Measurements from ENCODE around the gene LINGO1. TPM values are rescaled to one million over a fixed set of nuclear protein-coding genes. Genes with fewer than 3 reads are reported as not detected.

Gene LINGO1
- polyA plus RNA-seq, 1 of the 3 experiments (the other 2 are of a cell fraction), result 0.56 TPM

GRCh38 chr15:77630056-77630455 is 2.7 kb downstream of the LINGO1 start:
- Histone ChIP-seq H3K9ac (no peak overlapping the region), H3K27me3 (ENCODE audit: insufficient read depth) (peaks cover 34% of the 10 kb centered on the region), H3K27ac (ENCODE audit: low read depth in 2 of 2, low read length in 1 of 2) (no peak overlapping the region), H4K20me1 (ENCODE audit: insufficient read depth) (no peaks in the 10 kb centered on the region), H3K4me1 (ENCODE audit: control insufficient read depth in 1 of 2, insufficient read depth in 2 of 2, low read depth in 1 of 2, low read length in 1 of 2) (peaks cover 0 to 43% of the 10 kb centered on the region in 2 experiments; a peak in 2 of 4 replicates), H2AFZ (ENCODE audit: low read depth) (no peak overlapping the region), H3K9me2 (no peaks in the 10 kb centered on the region), H3K79me2 (ENCODE audit: insufficient read depth) (no peaks in the 10 kb centered on the region), H3K4me2 (no peak overlapping the region), H3F3A (replicated peaks; ENCODE audit: insufficient read depth) (no peaks in the 10 kb centered on the region), H3K36me3 (replicated peaks in 1 of 2; ENCODE audit: control insufficient read depth in 1 of 2, insufficient read depth in 2 of 2, low read length in 1 of 2) (no peaks in the 10 kb centered on the region), H3K9me3 (no peaks in the 10 kb centered on the region), H3K4me3 (ENCODE audit: low read depth in 2 of 2, low read length in 1 of 2) (no peak overlapping the region)
- no peak for DNase-seq
- TF ChIP-seq RCOR1 (IDR thresholded peaks at IDR 0.05; ENCODE audit: low read length) (no peak), GATA2 (CRISPR knock-in tag; IDR thresholded peaks at IDR 0.05) (no peak), FOSL2 (IDR thresholded peaks at IDR 0.05; ENCODE audit: borderline replicate concordance, low read depth) (no peak), POLR2AphosphoS5 (IDR thresholded peaks at IDR 0.05; ENCODE audit: low read depth, low read length) (no peak), SIN3A (IDR thresholded peaks at IDR 0.05; ENCODE audit: borderline replicate concordance, low read depth, low read length) (no peak), RAD21 (IDR thresholded peaks at IDR 0.05; ENCODE audit: low read length) (no peak), MXI1 (IDR thresholded peaks at IDR 0.05; ENCODE audit: low read depth, low read length) (no peak), FOXM1 (IDR thresholded peaks at IDR 0.05; ENCODE audit: low read depth) (no peak), CHD2 (IDR thresholded peaks at IDR 0.05; ENCODE audit: low read length, partially characterized antibody) (no peak), NRF1 (IDR thresholded peaks at IDR 0.05; ENCODE audit: low read depth, low read length) (no peak), TCF12 (IDR thresholded peaks at IDR 0.05) (no peak)
- TF ChIP-seq, protein P1, sequence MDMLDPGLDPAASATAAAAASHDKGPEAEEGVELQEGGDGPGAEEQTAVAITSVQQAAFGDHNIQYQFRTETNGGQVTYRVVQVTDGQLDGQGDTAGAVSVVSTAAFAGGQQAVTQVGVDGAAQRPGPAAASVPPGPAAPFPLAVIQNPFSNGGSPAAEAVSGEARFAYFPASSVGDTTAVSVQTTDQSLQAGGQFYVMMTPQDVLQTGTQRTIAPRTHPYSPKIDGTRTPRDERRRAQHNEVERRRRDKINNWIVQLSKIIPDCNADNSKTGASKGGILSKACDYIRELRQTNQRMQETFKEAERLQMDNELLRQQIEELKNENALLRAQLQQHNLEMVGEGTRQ (IDR thresholded peaks at IDR 0.05; ENCODE audit: borderline replicate concordance, low read depth, low read length), result no peak
- 86% methylated on average over 9 of the region's 9 CpGs for WGBS (ENCODE audit: low lambda C conversion rate)
- POLR2A ChIA-PET, result no interaction called here
- CTCF ChIA-PET, result interaction anchor here (1.0 to 15.7 kb wide), 8 partner anchors 13 to 511 kb away, joined by 3 to 458 read pairs (median 6); no protein-coding TSS in a partner anchor

DNA sequence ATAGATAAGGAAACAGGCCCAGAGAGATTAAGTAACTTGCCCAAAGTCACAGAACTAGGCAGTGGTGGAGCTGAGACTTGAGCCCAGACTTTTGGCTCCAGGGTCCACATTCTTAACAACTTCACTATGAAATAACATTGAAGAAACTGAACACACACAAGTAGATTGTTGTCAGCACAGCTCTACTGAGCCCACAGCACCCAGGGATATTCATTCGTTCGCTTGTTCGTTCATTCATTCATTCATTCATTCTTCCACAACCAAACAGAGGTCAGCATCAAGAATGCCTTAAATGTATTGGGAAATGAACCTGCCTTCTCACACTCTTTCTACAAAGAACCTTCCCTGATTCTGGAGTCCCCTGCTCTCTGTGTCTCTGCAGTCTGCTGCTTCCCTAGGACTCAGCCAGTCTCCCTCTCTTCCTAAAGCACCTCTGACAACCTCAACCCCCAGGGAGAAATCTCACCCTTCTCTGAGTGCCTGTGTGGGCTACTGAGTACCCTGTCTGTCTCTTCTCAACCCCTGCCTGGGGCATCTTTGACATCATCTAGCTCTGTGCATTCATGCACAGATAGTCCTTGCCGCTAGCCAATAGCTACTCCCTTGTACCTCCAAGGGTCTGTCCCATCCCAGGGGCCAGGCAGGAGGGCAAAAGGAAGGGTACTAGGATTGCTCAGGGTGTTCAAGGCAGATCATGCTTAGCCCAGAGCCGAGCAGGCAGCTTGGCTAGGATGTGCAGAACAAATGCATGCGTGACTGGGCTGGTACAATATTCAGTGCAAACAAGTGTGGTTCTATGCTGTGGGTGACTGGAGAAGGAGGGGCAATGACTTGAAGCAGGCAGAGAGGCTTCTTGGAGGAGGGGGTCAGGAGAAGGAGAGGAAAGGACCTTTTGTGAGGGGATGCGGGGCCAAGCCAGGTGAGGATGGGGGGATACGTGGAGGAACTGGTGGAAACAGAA is 3.4 kb downstream of the LINGO1 start:
- TF ChIP-seq RFX5 (IDR thresholded peaks at IDR 0.05; ENCODE audit: low read length) (no peak), EZH2phosphoT487 (IDR thresholded peaks at IDR 0.05; ENCODE audit: borderline replicate concordance, low read depth) (no peak), CTCF (IDR thresholded peaks at IDR 0.05) (no peak), JUND (IDR thresholded peaks at IDR 0.05) (no peak), GABPA (IDR thresholded peaks at IDR 0.05; ENCODE audit: low read depth) (no peak), SMC3 (IDR thresholded peaks at IDR 0.05; ENCODE audit: low read depth, low read length) (no peak), NFIC (IDR thresholded peaks at IDR 0.05; ENCODE audit: borderline replicate concordance) (no peak), POLR2AphosphoS5 (IDR thresholded peaks at IDR 0.05; ENCODE audit: low read depth, low read length) (no peak)
- TF ChIP-seq, protein P2, sequence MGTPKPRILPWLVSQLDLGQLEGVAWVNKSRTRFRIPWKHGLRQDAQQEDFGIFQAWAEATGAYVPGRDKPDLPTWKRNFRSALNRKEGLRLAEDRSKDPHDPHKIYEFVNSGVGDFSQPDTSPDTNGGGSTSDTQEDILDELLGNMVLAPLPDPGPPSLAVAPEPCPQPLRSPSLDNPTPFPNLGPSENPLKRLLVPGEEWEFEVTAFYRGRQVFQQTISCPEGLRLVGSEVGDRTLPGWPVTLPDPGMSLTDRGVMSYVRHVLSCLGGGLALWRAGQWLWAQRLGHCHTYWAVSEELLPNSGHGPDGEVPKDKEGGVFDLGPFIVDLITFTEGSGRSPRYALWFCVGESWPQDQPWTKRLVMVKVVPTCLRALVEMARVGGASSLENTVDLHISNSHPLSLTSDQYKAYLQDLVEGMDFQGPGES (IDR thresholded peaks at IDR 0.05; ENCODE audit: low read depth, low read length), result no peak
- no peak overlapping the region for H3K4me3 ChIP-seq (ENCODE audit: low read depth in 2 of 2, low read length in 1 of 2)
- H4K20me1 ChIP-seq (ENCODE audit: insufficient read depth), result no peaks in the 10 kb centered on the region
- no peak overlapping the region for H3K9ac ChIP-seq
- H3F3A ChIP-seq (replicated peaks; ENCODE audit: insufficient read depth), result no peaks in the 10 kb centered on the region
- H3K9me3 ChIP-seq, result no peaks in the 10 kb centered on the region
- no peaks in the 10 kb centered on the region for H3K9me2 ChIP-seq
- no peak overlapping the region for H3K27ac ChIP-seq (ENCODE audit: low read depth in 2 of 2, low read length in 1 of 2)
- no peak overlapping the region for H2AFZ ChIP-seq (ENCODE audit: low read depth)
- no peak overlapping the region for H3K4me2 ChIP-seq
- peaks cover 0 to 47% of the 10 kb centered on the region in 2 experiments; a peak in 2 of 4 replicates for H3K4me1 ChIP-seq (ENCODE audit: control insufficient read depth in 1 of 2, insufficient read depth in 2 of 2, low read depth in 1 of 2, low read length in 1 of 2)
- DNase-seq, result peak; percentile 75
- CTCF ChIA-PET, result interaction anchor here (0.7 to 15.7 kb wide), 8 partner anchors 9 to 511 kb away, joined by 3 to 458 read pairs (median 6); no protein-coding TSS in a partner anchor
- WGBS (ENCODE audit: low lambda C conversion rate), result 66% methylated on average over 8 of the region's 8 CpGs
- H3K79me2 ChIP-seq (ENCODE audit: insufficient read depth), result no peaks in the 10 kb centered on the region
- H3K27me3 ChIP-seq (ENCODE audit: insufficient read depth), result peaks cover 34% of the 10 kb centered on the region
- H3K36me3 ChIP-seq (replicated peaks in 1 of 2; ENCODE audit: control insufficient read depth in 1 of 2, insufficient read depth in 2 of 2, low read length in 1 of 2), result no peaks in the 10 kb centered on the region
- POLR2A ChIA-PET, result no interaction called here

Data from SK-N-SH (cell line).